ENCODE data around the gene PLCL1.

GRCh38 chr2:198178766-198179165, 374.4 kb downstream of the PLCL1 start:
- TF ChIP-seq CTCF (IDR thresholded peaks at IDR 0.05; ENCODE audit: low read depth, low read length) (no peak), POLR2A (IDR thresholded peaks at IDR 0.05; ENCODE audit: extremely low read depth, insufficient read length) (no peak), MAX (IDR thresholded peaks at IDR 0.05; ENCODE audit: low read depth, low read length) (no peak)
